ENCODE results near the gene EPOP.

The EPOP gene

GRCh38 chr17:38669520-38669919, 5.2 kb downstream of the EPOP start:
- H3K4me1 ChIP-seq (ENCODE audit: control insufficient read depth, insufficient read depth, low read length), result peaks cover 24% of the 10 kb centered on the region
- no peaks in the 10 kb centered on the region for H3K9me3 ChIP-seq (ENCODE audit: control insufficient read depth, insufficient read depth, low read length)
- no peak overlapping the region for H3K9ac ChIP-seq (ENCODE audit: low read depth, low read length)
- H3K27ac ChIP-seq (ENCODE audit: low read depth, low read length), result no peak overlapping the region
- peaks cover 74% of the 10 kb centered on the region for H3K27me3 ChIP-seq (ENCODE audit: control insufficient read depth, insufficient read depth, low read length)
- H3K4me3 ChIP-seq (ENCODE audit: low read depth, low read length), result no peak overlapping the region
- H3K36me3 ChIP-seq (ENCODE audit: control insufficient read depth, insufficient read depth, low read length), result no peaks in the 10 kb centered on the region

GRCh38 chr17:38667787-38668122, 7.0 kb downstream of the EPOP start:
- Histone ChIP-seq H3K27ac (ENCODE audit: low read depth, low read length) (no peak overlapping the region), H3K27me3 (ENCODE audit: control insufficient read depth, insufficient read depth, low read length) (peaks cover 59% of the 10 kb centered on the region), H3K4me1 (ENCODE audit: control insufficient read depth, insufficient read depth, low read length) (peaks cover 25% of the 10 kb centered on the region), H3K4me3 (ENCODE audit: low read depth, low read length) (no peak overlapping the region), H3K9me3 (ENCODE audit: control insufficient read depth, insufficient read depth, low read length) (no peaks in the 10 kb centered on the region), H3K9ac (ENCODE audit: low read depth, low read length) (no peak overlapping the region), H3K36me3 (ENCODE audit: control insufficient read depth, insufficient read depth, low read length) (no peaks in the 10 kb centered on the region)

- no peak overlapping the region for H3K27ac ChIP-seq (ENCODE audit: low read depth, low read length)
- peaks cover 54% of the 10 kb centered on the region for H3K27me3 ChIP-seq (ENCODE audit: control insufficient read depth, insufficient read depth, low read length)
- H3K4me3 ChIP-seq (ENCODE audit: low read depth, low read length), result no peak overlapping the region
- H3K36me3 ChIP-seq (ENCODE audit: control insufficient read depth, insufficient read depth, low read length), result no peaks in the 10 kb centered on the region
- H3K4me1 ChIP-seq (ENCODE audit: control insufficient read depth, insufficient read depth, low read length), result peaks cover 20% of the 10 kb centered on the region
- no peaks in the 10 kb centered on the region for H3K9me3 ChIP-seq (ENCODE audit: control insufficient read depth, insufficient read depth, low read length)
- no peak overlapping the region for H3K9ac ChIP-seq (ENCODE audit: low read depth, low read length)
Observed at GRCh38 chr17:38667099-38667786, 7.5 kb downstream of the EPOP start.

GRCh38 chr17:38663964-38664644, 10.7 kb downstream of the EPOP start:
- H3K9me3 ChIP-seq (ENCODE audit: control insufficient read depth, insufficient read depth, low read length), result no peaks in the 10 kb centered on the region
- no peak overlapping the region for H3K9ac ChIP-seq (ENCODE audit: low read depth, low read length)
- H3K4me1 ChIP-seq (ENCODE audit: control insufficient read depth, insufficient read depth, low read length), result peaks cover 4% of the 10 kb centered on the region; the same call in 1 of the 2 replicates
- no peaks in the 10 kb centered on the region for H3K36me3 ChIP-seq (ENCODE audit: control insufficient read depth, insufficient read depth, low read length)
- H3K27me3 ChIP-seq (ENCODE audit: control insufficient read depth, insufficient read depth, low read length), result peaks cover 23% of the 10 kb centered on the region
- H3K4me3 ChIP-seq (ENCODE audit: low read depth, low read length), result no peak overlapping the region
- no peak overlapping the region for H3K27ac ChIP-seq (ENCODE audit: low read depth, low read length)

GRCh38 chr17:38663125-38663751, 11.5 kb downstream of the EPOP start:
- Histone ChIP-seq H3K9me3 (ENCODE audit: control insufficient read depth, insufficient read depth, low read length) (no peaks in the 10 kb centered on the region), H3K27ac (ENCODE audit: low read depth, low read length) (no peak overlapping the region), H3K36me3 (ENCODE audit: control insufficient read depth, insufficient read depth, low read length) (no peaks in the 10 kb centered on the region), H3K4me3 (ENCODE audit: low read depth, low read length) (no peak overlapping the region), H3K9ac (ENCODE audit: low read depth, low read length) (no peak overlapping the region), H3K27me3 (ENCODE audit: control insufficient read depth, insufficient read depth, low read length) (peaks cover 14% of the 10 kb centered on the region), H3K4me1 (ENCODE audit: control insufficient read depth, insufficient read depth, low read length) (peaks cover 4% of the 10 kb centered on the region; the same call in 1 of the 2 replicates)

GRCh38 chr17:38660097-38661025, 14.4 kb downstream of the EPOP start:
- 0 out of 2 replicates have a peak, but pooled peaks cover 4% of the 10 kb centered on the region for H3K27me3 ChIP-seq (ENCODE audit: control insufficient read depth, insufficient read depth, low read length)
- H3K4me3 ChIP-seq (ENCODE audit: low read depth, low read length), result no peak overlapping the region
- peaks cover 4% of the 10 kb centered on the region; the same call in 1 of the 2 replicates for H3K4me1 ChIP-seq (ENCODE audit: control insufficient read depth, insufficient read depth, low read length)
- H3K36me3 ChIP-seq (ENCODE audit: control insufficient read depth, insufficient read depth, low read length), result no peaks in the 10 kb centered on the region
- H3K9ac ChIP-seq (ENCODE audit: low read depth, low read length), result no peak overlapping the region
- no peaks in the 10 kb centered on the region for H3K9me3 ChIP-seq (ENCODE audit: control insufficient read depth, insufficient read depth, low read length)
- H3K27ac ChIP-seq (ENCODE audit: low read depth, low read length), result no peak overlapping the region

GRCh38 chr17:38659415-38659814, 15.3 kb downstream of the EPOP start:
- Histone ChIP-seq H3K27ac (ENCODE audit: low read depth, low read length) (no peak overlapping the region), H3K4me3 (ENCODE audit: low read depth, low read length) (no peak overlapping the region), H3K9ac (ENCODE audit: low read depth, low read length) (no peak overlapping the region), H3K4me1 (ENCODE audit: control insufficient read depth, insufficient read depth, low read length) (peaks cover 4% of the 10 kb centered on the region; the same call in 1 of the 2 replicates), H3K9me3 (ENCODE audit: control insufficient read depth, insufficient read depth, low read length) (no peaks in the 10 kb centered on the region), H3K36me3 (ENCODE audit: control insufficient read depth, insufficient read depth, low read length) (no peaks in the 10 kb centered on the region), H3K27me3 (ENCODE audit: control insufficient read depth, insufficient read depth, low read length) (0 out of 2 replicates have a peak, but pooled peaks cover 1% of the 10 kb centered on the region)

GRCh38 chr17:38658741-38659345, 15.9 kb downstream of the EPOP start:
- no peaks in the 10 kb centered on the region for H3K36me3 ChIP-seq (ENCODE audit: control insufficient read depth, insufficient read depth, low read length)
- no peak overlapping the region for H3K4me3 ChIP-seq (ENCODE audit: low read depth, low read length)
- no peaks in the 10 kb centered on the region for H3K27me3 ChIP-seq (ENCODE audit: control insufficient read depth, insufficient read depth, low read length)
- no peak overlapping the region for H3K9ac ChIP-seq (ENCODE audit: low read depth, low read length)
- H3K9me3 ChIP-seq (ENCODE audit: control insufficient read depth, insufficient read depth, low read length), result no peaks in the 10 kb centered on the region
- H3K27ac ChIP-seq (ENCODE audit: low read depth, low read length), result no peak overlapping the region
- peaks cover 4% of the 10 kb centered on the region; the same call in 1 of the 2 replicates for H3K4me1 ChIP-seq (ENCODE audit: control insufficient read depth, insufficient read depth, low read length)

- H3K27me3 ChIP-seq (ENCODE audit: control insufficient read depth, insufficient read depth, low read length), result no peaks in the 10 kb centered on the region
- no peak overlapping the region for H3K27ac ChIP-seq (ENCODE audit: low read depth, low read length)
- H3K4me1 ChIP-seq (ENCODE audit: control insufficient read depth, insufficient read depth, low read length), result no peaks in the 10 kb centered on the region; the same call in 1 of the 2 replicates
- H3K36me3 ChIP-seq (ENCODE audit: control insufficient read depth, insufficient read depth, low read length), result no peaks in the 10 kb centered on the region
- H3K9ac ChIP-seq (ENCODE audit: low read depth, low read length), result no peak overlapping the region
- no peak overlapping the region for H3K4me3 ChIP-seq (ENCODE audit: low read depth, low read length)
- no peaks in the 10 kb centered on the region for H3K9me3 ChIP-seq (ENCODE audit: control insufficient read depth, insufficient read depth, low read length)
Observed at GRCh38 chr17:38657824-38658740, 16.7 kb downstream of the EPOP start.

Data from HUES48 (cell line).